A549 treated with Hydrocortisone at 1 μM for 4 hours (cell line): ENCODE measurements around the gene SBK3. TPM values are rescaled to one million over a fixed set of nuclear protein-coding genes. Genes with fewer than 3 reads are reported as not detected.

Experiments used
- total RNA-seq: library from RNA; stranded (reverse); fragments of 200-300 nt; extraction: Qiagen RNA extraction; gene quantifications from 5 replicates; pipeline ENCODE4 v1.2.3, GENCODE V29; 2022

The SBK3 gene, protein sequence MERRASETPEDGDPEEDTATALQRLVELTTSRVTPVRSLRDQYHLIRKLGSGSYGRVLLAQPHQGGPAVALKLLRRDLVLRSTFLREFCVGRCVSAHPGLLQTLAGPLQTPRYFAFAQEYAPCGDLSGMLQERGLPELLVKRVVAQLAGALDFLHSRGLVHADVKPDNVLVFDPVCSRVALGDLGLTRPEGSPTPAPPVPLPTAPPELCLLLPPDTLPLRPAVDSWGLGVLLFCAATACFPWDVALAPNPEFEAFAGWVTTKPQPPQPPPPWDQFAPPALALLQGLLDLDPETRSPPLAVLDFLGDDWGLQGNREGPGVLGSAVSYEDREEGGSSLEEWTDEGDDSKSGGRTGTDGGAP
- total RNA-seq, result 1.5 to 2.4 TPM (median 1.7 TPM) in 5 replicates

DNA sequence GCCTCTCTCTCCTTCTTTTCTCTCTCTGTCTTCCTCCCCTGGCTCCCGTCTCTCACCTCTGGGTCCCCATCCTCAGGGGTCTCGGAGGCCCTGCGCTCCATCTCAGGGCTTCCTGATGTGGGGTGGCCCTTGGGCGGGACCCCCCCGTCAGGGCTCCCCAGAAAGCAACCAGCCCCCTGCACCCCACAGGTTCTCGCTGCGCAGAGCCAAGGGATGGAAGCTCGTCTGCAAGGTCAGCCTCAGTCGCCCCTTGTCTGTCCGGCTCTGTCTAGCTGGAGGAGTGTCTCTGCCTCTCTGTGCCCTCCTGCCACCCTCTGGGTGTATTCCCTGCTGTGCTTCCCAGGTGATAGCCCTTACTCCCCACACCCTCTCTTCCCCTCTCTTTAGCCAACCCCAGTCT is at the start of gene SBK3:
SBK3 (minus strand) TSS at position 101 of the 400 bp plus-strand sequence; CDS start at position 101, 0 bp downstream.

GRCh38 chr19:55580628-55581144 is 35.3 kb upstream of the SBK3 start, which contains the start of gene ZNF579:
Gene ZNF579, minus strand, starts transcription at chr19:55580848. Its CDS starts 1,209 bp downstream, at chr19:55579639.

GRCh38 chr19:55536951-55537740 is 8.2 kb downstream of the SBK3 start, which contains the start of gene SBK2:
Gene SBK2, minus strand, starts transcription at chr19:55537133. Its CDS starts 839 bp downstream, at chr19:55536294.

Other genes starting within 250 kb of the SBK3 start
- gene TMEM150B, start 220.2 kb downstream of the SBK3 start, total RNA-seq, result 0.20 TPM in 1 of 5 replicates, not detected in the others
- 4.5 to 6.4 TPM (median 5.2 TPM) in 5 replicates for gene KMT5C, start 205.7 kb downstream of the SBK3 start, total RNA-seq
- 0.56 to 0.99 TPM (median 0.66 TPM) in 5 replicates for gene COX6B2, start 190.8 kb downstream of the SBK3 start, total RNA-seq
- 0.06 to 0.20 TPM (median 0.10 TPM) in 5 replicates for gene GARIN5B, start 182.3 kb downstream of the SBK3 start, total RNA-seq
- 11.8 to 15.1 TPM (median 12.3 TPM) in 5 replicates for gene IL11, start 175.1 kb downstream of the SBK3 start, total RNA-seq
- 1.1 to 2.0 TPM (median 1.4 TPM) in 5 replicates for gene TMEM190, start 168.7 kb downstream of the SBK3 start, total RNA-seq
- gene TMEM238, start 161.3 kb downstream of the SBK3 start, total RNA-seq, result 1.4 to 10.5 TPM (median 8.0 TPM) in 5 replicates
- gene RPL28, start 159.6 kb downstream of the SBK3 start, total RNA-seq, result 2,211 to 2,788 TPM (median 2,598 TPM) in 5 replicates
- gene UBE2S, start 137.8 kb downstream of the SBK3 start, total RNA-seq, result 244 to 439 TPM (median 386 TPM) in 5 replicates
- not detected in 5 replicates for gene SHISA7, start 102.2 kb downstream of the SBK3 start, total RNA-seq
- gene ISOC2, start 83.9 kb downstream of the SBK3 start, total RNA-seq, result 50.1 to 63.3 TPM (median 58.1 TPM) in 5 replicates
- not detected in 5 replicates for gene C19orf85, start 80.8 kb downstream of the SBK3 start, total RNA-seq
- gene ZNF628, start 68.9 kb downstream of the SBK3 start, total RNA-seq, result 5.2 to 9.1 TPM (median 6.3 TPM) in 5 replicates
- gene NAT14, start 60.4 kb downstream of the SBK3 start, total RNA-seq, result 31.4 to 58.8 TPM (median 53.6 TPM) in 5 replicates
- gene SSC5D, start 57.1 kb downstream of the SBK3 start, total RNA-seq, result 0.34 to 1.2 TPM (median 0.77 TPM) in 5 replicates
- 1.6 to 2.3 TPM (median 2.1 TPM) in 5 replicates for gene SBK2, start 8.4 kb downstream of the SBK3 start, total RNA-seq
- 19.9 to 35.0 TPM (median 29.6 TPM) in 5 replicates for gene ZNF579, start 35.3 kb upstream of the SBK3 start, total RNA-seq
- 18.6 to 24.5 TPM (median 24.2 TPM) in 5 replicates for gene FIZ1, start 54.0 kb upstream of the SBK3 start, total RNA-seq
- 11.2 to 18.9 TPM (median 16.4 TPM) in 5 replicates for gene ZNF524, start 54.7 kb upstream of the SBK3 start, total RNA-seq
- 7.2 to 12.0 TPM (median 10.9 TPM) in 5 replicates for gene ZNF865, start 60.1 kb upstream of the SBK3 start, total RNA-seq
- 4.6 to 6.1 TPM (median 5.4 TPM) in 5 replicates for gene ZNF784, start 79.0 kb upstream of the SBK3 start, total RNA-seq
- gene ZNF580, start 95.5 kb upstream of the SBK3 start, total RNA-seq, result 26.3 to 52.7 TPM (median 47.0 TPM) in 5 replicates
- gene ZNF581, start 98.1 kb upstream of the SBK3 start, total RNA-seq, result 36.1 to 50.8 TPM (median 48.2 TPM) in 5 replicates
- 16.8 to 19.4 TPM (median 17.5 TPM) in 5 replicates for gene CCDC106, start 102.7 kb upstream of the SBK3 start, total RNA-seq
- 262 to 324 TPM (median 284 TPM) in 5 replicates for gene U2AF2, start 109.5 kb upstream of the SBK3 start, total RNA-seq
- 145 to 205 TPM (median 194 TPM) in 5 replicates for gene EPN1, start 129.7 kb upstream of the SBK3 start, total RNA-seq
- not detected in 5 replicates for gene NLRP9, start 192.9 kb upstream of the SBK3 start, total RNA-seq
- gene RFPL4A, start 213.6 kb upstream of the SBK3 start, total RNA-seq, result 0.38 to 1.1 TPM (median 0.84 TPM) in 5 replicates
- 0.28 TPM in 1 of 5 replicates, not detected in the others for gene RFPL4AL1, start 223.6 kb upstream of the SBK3 start, total RNA-seq